Right ventricle myocardium superior (tissue), 1 donor: ENCODE data around the gene ANXA6. TPM values are rescaled to one million over a fixed set of nuclear protein-coding genes. Genes with fewer than 3 reads are reported as not detected.

Source experiments
- ATAC-seq: fragments of 200-7000 bp; cut with Tn5 transposase; one replicate; pipeline ENCODE4 v1.9.1; 2020; ENCODE audit warnings: mild to moderate bottlenecking; ENCODE audit not compliant: poor library complexity
- DNase-seq: peaks from one replicate; pipeline ENCODE4 v3.0.0-alpha.2; 2020
- intact Hi-C: fragments of 100-400 bp; cut with DNase I; formaldehyde crosslinking; loops from one replicate; pipeline ENCODE4 v1.11.2; 2022
- total RNA-seq: library from RNA; stranded (reverse); fragmentation: NEBNext Ultra II Directional; extraction: Animal tissue kit (Norgen Biotek cat#: 25700); gene quantifications from one replicate; pipeline ENCODE4 v1.2.1, GENCODE V29; 2021
- donor health status: DM: no; HTN: yes; CAD: no; lungs with severe emphysema.

The ANXA6 gene
- total RNA-seq, 1 donor from 2014 or later, result 202 TPM

GRCh38 chr5:151139646-151140045, 17.9 kb downstream of the ANXA6 start:
- intact Hi-C loops, result no loop called here
- ATAC-seq, result no peak
- no peak for DNase-seq

DNA sequence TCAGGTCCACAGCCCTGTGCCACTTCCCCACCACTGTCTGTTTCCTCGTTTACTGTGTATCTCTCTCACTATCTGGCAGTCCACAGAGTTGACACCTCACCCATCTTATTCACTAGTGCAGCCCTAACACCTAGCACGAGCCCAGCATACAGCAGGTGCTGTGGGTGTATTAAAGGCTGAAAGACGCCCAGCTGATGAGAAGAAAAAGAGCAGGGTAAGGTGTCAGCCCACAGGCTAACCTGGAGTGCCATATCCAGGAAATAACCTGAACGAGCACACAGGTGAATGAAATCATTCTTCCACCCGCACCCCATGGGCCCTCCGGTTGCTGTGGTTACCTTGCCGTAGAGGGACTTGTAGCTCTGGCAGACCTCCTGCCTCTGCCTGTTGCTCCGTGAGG, 18.6 kb downstream of the ANXA6 start:
- ATAC-seq (no peak), DNase-seq (no peak)
- intact Hi-C loops, result no loop called here

- no peak for ATAC-seq
- intact Hi-C loops, result no loop called here
- DNase-seq, result no peak
Measured at GRCh38 chr5:151138114-151138513, 19.5 kb downstream of the ANXA6 start.

- intact Hi-C loops, result no loop called here
- ATAC-seq, result no peak
- no peak for DNase-seq
Measured at GRCh38 chr5:151137067-151137825, 20.3 kb downstream of the ANXA6 start.

GRCh38 chr5:151134228-151134627, 23.4 kb downstream of the ANXA6 start:
- intact Hi-C loops, result no loop called here
- DNase-seq (no peak), ATAC-seq (no peak)

DNA sequence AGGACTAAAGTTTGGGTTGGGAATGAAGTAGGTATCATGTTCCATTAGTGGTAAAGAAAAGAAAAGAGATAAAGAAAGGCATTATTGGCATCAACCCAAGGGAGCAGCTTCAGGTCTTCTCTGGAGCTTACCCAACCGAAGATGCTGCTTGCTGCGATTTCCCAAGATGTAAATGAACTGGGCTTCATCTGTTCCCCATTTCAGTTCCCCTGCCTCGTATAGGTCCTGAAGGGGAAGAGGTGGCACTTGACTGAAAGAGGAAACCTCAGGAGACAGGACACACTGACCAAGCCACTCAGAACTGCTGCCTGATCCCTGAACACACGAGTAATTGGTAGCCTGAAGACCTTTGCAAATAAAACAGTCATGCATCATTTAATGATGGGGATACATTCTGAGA, 24.6 kb downstream of the ANXA6 start:
- intact Hi-C loops, result no loop called here
- ATAC-seq, result no peak
- no peak for DNase-seq

GRCh38 chr5:151130922-151131891, 26.4 kb downstream of the ANXA6 start:
- intact Hi-C loops, result no loop called here
- ATAC-seq (no peak), DNase-seq (no peak)

DNA sequence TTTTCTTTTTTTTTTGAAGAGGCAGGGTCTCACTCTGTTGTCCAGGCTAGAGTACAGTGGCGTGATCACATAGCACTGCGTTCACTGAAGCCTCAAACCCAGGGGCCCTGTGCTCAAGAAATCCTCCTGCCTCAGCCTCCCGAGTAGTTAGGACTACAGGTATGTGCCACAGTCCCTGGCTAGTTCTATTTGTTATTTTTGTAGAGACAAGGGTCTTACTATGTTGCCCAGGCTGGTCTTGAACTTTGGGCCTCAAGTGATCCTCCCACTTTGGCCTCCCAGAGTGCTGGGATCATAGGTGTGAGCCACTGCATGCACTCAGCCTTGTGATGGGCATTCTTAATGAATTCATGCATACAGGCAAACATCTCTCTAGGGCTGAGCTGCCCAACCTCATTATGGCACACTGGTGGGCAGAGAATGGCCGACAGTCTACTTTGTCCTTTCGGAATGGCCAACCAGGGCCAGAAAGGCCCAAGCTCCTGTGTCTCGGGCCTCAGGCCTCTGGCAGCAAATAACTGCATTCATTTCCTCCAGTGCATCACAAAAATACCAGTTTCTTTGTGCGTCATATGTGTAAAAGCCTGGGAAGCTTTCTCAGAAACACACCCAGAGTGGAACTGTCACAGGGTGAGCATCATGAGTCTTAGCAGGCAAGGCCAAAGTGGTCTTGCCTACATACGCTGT, 27.2 kb downstream of the ANXA6 start:
- intact Hi-C loops, result no loop called here
- no peak for DNase-seq
- ATAC-seq, result no peak

DNA sequence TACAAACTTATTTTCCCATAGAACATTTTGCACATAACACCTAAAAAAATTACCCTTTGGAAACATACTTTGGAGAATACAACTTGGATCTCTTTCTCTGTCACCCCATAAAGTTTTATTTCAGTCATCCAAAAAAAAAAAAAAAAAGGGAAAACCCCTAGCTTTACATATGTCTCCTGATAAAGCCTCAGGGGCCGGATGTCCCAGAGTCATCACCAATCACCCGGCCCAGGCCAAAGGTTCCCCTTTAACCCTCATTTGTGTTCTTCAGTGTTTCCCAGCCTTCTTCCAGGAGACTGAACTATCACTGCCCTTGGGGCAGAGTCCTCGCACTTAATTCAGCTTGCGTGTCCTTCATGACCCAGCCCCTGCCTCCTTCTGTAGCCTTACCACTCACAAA, 28.8 kb downstream of the ANXA6 start:
- intact Hi-C loops, result loop anchor here (5.0 kb wide), 2 partner anchors 33 to 108 kb away; no protein-coding TSS in a partner anchor
- DNase-seq (no peak), ATAC-seq (no peak)

GRCh38 chr5:151127926-151128325, 29.7 kb downstream of the ANXA6 start:
- DNase-seq (no peak), ATAC-seq (no peak)
- intact Hi-C loops, result loop anchor here (5.0 kb wide), 2 partner anchors 34 to 109 kb away; no protein-coding TSS in a partner anchor

DNA sequence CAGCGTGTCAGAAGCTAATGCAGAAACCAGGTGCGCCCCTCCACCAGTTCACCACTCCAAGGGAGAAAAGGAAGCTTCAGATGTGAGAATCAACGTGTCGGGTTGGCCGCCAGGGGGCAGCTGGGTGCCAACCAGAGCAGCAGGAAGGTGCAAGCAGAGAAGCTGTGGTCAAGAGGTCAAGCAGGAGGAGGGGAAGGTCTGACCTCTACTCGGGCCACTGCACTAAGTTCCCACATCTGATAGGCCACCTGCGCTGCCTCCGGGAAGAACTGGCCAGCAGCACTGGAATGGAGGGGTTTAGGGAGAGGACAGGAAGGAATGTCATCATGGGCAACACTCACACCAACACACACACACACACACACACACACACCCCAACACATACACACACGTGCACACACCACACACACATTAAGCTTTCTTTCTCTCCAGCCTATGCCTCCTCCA, 31.4 kb downstream of the ANXA6 start:
- intact Hi-C loops, result loop anchor here (5.0 kb wide), 2 partner anchors 36 to 111 kb away; no protein-coding TSS in a partner anchor
- peak; percentile 58 for ATAC-seq
- peak; percentile 88 for DNase-seq

GRCh38 chr5:151125421-151125820, 32.2 kb downstream of the ANXA6 start:
- no peak for DNase-seq
- intact Hi-C loops, result loop anchor here (5.0 kb wide), 2 partner anchors 37 to 112 kb away; no protein-coding TSS in a partner anchor
- no peak for ATAC-seq

DNA sequence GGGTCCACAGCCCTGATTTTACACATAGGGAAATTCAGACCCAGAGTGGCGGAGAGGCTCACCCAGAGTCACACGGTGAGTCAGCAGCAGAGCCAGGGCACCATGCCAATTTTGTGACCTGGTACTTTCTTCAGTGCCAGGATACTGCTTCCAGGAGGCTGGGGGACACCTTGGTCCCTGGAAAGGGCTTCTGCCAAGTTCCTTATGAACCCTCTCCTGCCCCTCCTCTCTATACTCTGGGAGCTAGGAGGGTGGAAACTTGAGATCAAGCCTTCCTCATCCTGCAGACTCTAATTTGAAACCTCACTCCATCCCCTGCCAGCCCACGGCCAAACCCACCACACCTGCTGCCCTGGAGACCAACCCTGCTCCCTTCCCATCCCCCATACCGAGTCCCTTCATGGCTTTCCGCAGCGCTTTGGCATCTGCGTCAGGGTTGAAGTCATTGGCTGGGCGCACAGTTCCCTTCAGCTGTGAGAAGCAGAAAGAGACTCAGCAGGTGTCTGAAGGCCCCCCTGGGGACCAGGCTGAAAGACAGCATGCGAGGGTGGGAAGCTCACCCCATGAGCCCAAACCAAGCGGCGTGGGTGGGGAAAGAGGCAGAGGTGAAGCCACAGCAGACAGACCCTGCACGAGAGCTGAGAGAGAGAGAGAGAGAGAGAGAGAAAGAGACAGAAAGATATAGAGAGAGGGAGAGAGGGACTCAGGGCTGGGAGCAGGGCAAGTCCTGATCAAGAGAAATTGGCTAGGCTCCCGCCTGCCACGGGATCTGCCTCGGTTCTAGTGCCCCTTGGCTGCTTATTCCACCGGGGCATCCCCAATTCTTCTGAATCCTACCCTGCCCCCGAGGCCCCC, 33.5 kb downstream of the ANXA6 start:
- intact Hi-C loops, result no loop called here
- DNase-seq (peak; percentile 64), ATAC-seq (peak; percentile 82)

- ATAC-seq (no peak), DNase-seq (no peak)
- intact Hi-C loops, result no loop called here
Measured at GRCh38 chr5:151122828-151123227, 34.8 kb downstream of the ANXA6 start.

DNA sequence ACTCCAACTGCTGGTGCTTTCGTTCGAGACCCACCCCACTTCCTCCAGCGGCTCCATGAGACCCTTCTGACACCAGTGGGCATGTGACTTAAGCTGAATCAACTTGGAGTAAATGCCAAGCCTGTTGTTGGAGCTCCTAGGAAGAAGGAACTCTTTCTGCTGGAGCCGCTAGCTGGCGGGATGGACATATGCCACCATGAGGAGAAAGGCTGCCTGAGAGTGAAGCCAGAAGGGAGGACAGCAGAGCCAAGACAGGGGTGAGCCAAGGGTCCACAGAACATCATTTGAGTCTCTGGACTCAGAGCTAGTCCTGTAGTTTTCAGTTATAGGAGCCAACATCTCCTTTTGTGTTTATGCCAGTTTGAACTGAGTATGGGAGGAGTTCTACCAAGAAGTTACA, 35.9 kb downstream of the ANXA6 start:
- DNase-seq (no peak), ATAC-seq (no peak)
- intact Hi-C loops, result no loop called here

GRCh38 chr5:151121095-151121494, 36.5 kb downstream of the ANXA6 start:
- intact Hi-C loops, result no loop called here
- DNase-seq (no peak), ATAC-seq (no peak)

- intact Hi-C loops, result no loop called here
- ATAC-seq (no peak), DNase-seq (no peak)
Measured at GRCh38 chr5:151118913-151119575, 38.5 kb downstream of the ANXA6 start.
